Measurements from ENCODE around the gene NANOS2. TPM values are rescaled to one million over a fixed set of nuclear protein-coding genes. Genes with fewer than 3 reads are reported as not detected.

Gene NANOS2
- total RNA-seq, 4 donors from 2014 or later, result not detected

DNA sequence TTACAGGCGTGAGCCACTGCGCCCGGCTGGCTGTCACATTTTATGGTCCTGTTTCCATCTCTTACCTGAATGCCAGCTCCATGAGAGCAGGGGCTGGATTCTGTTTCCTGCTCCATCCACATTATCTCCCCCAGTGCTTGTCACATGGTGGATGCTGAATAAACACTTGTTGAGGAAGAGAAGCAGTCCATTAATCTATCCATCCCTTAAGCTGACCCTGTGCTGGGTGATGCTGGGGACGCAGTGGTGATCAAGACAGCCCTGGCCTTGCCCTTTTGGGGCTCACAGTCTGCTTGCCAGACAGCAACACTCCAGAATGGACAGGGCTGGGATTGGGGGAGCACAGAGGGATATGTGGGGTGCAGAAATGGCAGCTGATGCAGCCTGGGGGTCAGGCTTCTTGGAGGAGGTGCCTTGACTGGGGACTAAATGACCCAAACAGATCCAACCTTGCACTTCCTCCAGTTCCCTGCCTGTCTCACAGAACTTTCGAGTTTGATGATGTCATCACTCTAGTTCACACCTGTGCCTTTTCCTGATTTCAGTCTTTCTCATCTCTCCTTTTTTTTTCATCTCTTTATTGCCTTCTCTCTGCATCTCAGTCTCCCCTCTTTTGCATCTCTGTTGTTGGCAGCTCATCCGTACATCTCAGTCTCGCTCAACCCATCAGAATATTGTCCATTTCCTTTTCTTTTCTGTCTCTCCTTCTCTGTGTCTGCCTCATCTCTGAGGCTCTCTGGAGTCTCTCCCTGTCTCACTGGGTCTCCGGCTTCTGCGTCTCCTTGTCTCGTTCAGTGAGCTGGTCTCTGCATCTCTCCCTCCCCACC is 33.3 kb downstream of the NANOS2 start:
- Histone ChIP-seq H3K36me3 (peaks cover 5 to 9% of the 10 kb centered on the region in 2 donors), H3K4me3 (replicated peaks in 1 of 3) (no peak overlapping the region), H3K27me3 (no peaks in the 10 kb centered on the region), H3K4me1 (peaks cover 31 to 36% of the 10 kb centered on the region in 2 donors), H3K27ac (no peak overlapping the region), H3K9me3 (no peaks in the 10 kb centered on the region)
- intact Hi-C loops (cut with DNase I), result loop anchor here (5.0 kb wide), 1 partner anchor 64 kb away; the partner anchor contains the start of gene RSPH6A
- TF ChIP-seq, protein P1, sequence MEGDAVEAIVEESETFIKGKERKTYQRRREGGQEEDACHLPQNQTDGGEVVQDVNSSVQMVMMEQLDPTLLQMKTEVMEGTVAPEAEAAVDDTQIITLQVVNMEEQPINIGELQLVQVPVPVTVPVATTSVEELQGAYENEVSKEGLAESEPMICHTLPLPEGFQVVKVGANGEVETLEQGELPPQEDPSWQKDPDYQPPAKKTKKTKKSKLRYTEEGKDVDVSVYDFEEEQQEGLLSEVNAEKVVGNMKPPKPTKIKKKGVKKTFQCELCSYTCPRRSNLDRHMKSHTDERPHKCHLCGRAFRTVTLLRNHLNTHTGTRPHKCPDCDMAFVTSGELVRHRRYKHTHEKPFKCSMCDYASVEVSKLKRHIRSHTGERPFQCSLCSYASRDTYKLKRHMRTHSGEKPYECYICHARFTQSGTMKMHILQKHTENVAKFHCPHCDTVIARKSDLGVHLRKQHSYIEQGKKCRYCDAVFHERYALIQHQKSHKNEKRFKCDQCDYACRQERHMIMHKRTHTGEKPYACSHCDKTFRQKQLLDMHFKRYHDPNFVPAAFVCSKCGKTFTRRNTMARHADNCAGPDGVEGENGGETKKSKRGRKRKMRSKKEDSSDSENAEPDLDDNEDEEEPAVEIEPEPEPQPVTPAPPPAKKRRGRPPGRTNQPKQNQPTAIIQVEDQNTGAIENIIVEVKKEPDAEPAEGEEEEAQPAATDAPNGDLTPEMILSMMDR (IDR thresholded peaks at IDR 0.05), result no peak
- TF ChIP-seq POLR2A (IDR thresholded peaks at IDR 0.05), result no peak
- no peak for DNase-seq
- WGBS, 2 donors, result 87 to 92% methylated on average over 10 of the region's 10 CpGs

DNA sequence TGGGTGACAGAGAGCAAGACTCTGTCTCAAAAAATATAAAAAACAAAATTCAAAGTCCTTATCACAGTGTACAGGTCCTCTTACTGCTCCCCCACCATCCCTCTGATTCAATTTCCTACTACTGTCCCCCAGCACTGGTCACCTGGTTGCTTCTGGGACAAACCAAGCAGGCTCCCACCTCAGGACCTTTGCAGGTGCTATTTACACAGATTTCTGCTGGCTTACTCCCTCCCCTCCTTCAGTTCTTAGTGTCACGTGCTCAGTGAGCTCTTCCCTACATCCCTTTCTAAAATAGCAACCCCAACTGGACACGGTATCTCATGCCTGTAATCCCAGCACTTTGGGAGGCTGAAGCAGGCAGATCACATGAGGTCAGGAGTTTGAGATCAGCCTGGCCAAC is 34.6 kb downstream of the NANOS2 start:
- Histone ChIP-seq H3K9me3 (no peaks in the 10 kb centered on the region), H3K27ac (no peak overlapping the region), H3K4me3 (replicated peaks in 1 of 3) (no peak overlapping the region), H3K4me1 (peaks cover 27 to 33% of the 10 kb centered on the region in 2 donors), H3K36me3 (peaks cover 5 to 9% of the 10 kb centered on the region in 2 donors), H3K27me3 (no peaks in the 10 kb centered on the region)
- DNase-seq, result no peak
- intact Hi-C loops (cut with DNase I), result loop anchor here (5.0 kb wide), 1 partner anchor 63 kb away; the partner anchor contains the start of gene RSPH6A
- WGBS, 2 donors, result 84 to 86% methylated on average over 2 of the region's 2 CpGs
- TF ChIP-seq POLR2A (IDR thresholded peaks at IDR 0.05), result no peak
- TF ChIP-seq, protein P1 (IDR thresholded peaks at IDR 0.05), result no peak

DNA sequence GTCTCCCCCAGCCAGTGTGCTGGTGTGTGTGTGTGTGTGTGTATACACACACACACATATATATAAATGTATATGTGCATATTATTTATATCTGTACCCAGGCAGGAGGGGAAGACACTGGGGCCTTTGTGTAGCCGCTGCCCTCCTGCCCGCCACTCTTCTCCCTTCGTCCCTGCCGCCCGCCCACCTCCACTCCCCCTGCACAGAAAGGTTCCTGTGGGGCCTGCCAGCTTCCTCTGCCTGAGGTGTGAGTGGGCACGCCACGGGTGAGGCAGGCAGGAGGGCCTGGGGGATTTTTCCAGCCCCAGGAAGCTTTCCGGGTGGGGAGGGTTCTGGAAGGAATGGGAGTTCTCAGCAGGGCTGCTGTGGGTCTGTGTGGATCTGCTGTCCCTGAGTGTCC is 35.5 kb downstream of the NANOS2 start:
- DNase-seq, result no peak
- Histone ChIP-seq H3K9me3 (no peaks in the 10 kb centered on the region), H3K27ac (no peak overlapping the region), H3K4me1 (peaks cover 18 to 24% of the 10 kb centered on the region in 2 donors), H3K36me3 (peaks cover 1 to 3% of the 10 kb centered on the region in 2 donors), H3K27me3 (no peaks in the 10 kb centered on the region), H3K4me3 (replicated peaks in 1 of 3) (no peak overlapping the region)
- 70 to 75% methylated on average over 8 of the region's 8 CpGs for WGBS, 2 donors
- intact Hi-C loops (cut with DNase I), result no loop called here
- no peak for TF ChIP-seq POLR2A (IDR thresholded peaks at IDR 0.05)
- TF ChIP-seq, protein P1 (IDR thresholded peaks at IDR 0.05), result no peak

DNA sequence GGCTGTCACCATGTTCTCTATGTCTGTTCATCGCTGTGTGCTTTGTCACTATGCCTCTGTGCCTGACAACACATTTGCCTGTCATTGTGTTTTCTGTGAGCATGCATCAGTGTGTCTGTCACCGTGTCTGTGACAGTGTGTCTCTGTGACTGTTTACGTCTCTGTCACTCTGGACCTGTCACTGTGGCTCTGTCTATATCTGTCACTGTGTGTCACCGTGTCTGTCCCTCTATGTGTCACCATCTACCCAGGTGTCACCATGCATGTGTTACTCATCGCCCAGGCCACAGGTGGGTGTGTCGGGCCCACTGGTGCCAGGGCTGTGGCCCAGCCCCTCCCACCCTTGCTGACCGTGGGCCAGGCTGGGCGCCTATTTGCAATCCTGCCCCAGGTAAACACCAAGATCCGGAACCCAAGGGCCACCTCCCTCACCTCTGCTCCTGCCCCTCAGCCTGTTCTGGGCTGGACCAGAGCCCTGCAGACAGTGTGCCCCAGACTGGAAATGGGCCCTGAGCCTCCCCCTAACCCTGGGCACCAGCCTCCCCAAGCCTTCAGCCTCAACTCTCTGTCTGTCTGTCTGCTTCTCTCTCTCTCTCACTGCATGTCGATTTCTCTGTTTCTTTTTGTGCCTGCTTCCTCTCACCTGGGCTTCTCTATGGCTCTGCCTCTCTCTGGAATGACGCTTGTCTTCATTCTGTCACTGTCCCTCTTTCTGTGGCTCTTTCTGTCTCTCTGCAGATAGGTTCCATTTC is 36.4 kb downstream of the NANOS2 start:
- H3K36me3 ChIP-seq, result no peaks in the 10 kb centered on the region
- WGBS, 2 donors, result 82% methylated on average over 11 of the region's 11 CpGs
- no peak for DNase-seq
- no peak for TF ChIP-seq POLR2A (IDR thresholded peaks at IDR 0.05)
- TF ChIP-seq, protein P1 (IDR thresholded peaks at IDR 0.05), result no peak
- intact Hi-C loops (cut with DNase I), result no loop called here
- H3K9me3 ChIP-seq, result no peaks in the 10 kb centered on the region
- H3K4me1 ChIP-seq, result peaks cover 11 to 15% of the 10 kb centered on the region in 2 donors
- H3K27ac ChIP-seq, result no peak overlapping the region
- no peaks in the 10 kb centered on the region for H3K27me3 ChIP-seq
- no peak overlapping the region for H3K4me3 ChIP-seq (replicated peaks in 1 of 3)

Data from thyroid gland (tissue), 4 donors.